ENCODE measurements around the gene TMEM255B.

DNA sequence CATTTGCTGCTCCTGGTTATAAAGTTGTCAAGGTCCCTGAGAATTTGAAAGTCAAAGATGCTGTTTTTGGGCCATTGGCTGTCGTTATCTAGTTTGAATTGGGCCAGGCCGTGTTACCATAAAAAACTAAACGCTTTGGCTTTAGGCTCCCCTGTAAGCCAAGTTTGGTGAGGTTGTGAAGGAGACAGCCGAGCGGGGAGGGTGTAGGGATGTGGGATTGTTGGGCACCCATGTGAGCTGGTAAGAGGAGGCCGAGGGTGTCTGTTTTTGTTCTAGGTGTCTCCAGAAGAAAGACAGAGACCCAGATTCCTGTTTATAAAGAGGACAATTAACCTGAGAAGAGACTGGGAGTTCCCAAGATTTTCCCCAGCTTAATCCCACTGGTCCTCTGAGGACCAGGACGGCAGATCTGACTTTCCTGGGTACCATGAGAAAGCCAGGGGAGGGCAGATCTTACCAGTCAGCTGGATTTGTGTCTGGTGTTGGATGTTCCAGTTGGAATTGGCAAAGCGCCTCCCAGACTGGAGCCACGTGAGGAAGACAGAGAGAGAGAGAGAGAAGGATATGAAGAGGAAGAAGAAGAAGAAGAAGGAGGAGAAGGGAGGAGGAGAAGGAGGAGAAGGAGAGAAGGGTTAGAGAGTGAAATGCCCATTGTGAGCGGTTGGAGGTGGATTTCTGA lies 25.1 kb downstream of the TMEM255B start:
- no peak for TF ChIP-seq EZH2 (IDR thresholded peaks at IDR 0.05)
- TF ChIP-seq, protein P1, sequence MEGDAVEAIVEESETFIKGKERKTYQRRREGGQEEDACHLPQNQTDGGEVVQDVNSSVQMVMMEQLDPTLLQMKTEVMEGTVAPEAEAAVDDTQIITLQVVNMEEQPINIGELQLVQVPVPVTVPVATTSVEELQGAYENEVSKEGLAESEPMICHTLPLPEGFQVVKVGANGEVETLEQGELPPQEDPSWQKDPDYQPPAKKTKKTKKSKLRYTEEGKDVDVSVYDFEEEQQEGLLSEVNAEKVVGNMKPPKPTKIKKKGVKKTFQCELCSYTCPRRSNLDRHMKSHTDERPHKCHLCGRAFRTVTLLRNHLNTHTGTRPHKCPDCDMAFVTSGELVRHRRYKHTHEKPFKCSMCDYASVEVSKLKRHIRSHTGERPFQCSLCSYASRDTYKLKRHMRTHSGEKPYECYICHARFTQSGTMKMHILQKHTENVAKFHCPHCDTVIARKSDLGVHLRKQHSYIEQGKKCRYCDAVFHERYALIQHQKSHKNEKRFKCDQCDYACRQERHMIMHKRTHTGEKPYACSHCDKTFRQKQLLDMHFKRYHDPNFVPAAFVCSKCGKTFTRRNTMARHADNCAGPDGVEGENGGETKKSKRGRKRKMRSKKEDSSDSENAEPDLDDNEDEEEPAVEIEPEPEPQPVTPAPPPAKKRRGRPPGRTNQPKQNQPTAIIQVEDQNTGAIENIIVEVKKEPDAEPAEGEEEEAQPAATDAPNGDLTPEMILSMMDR (IDR thresholded peaks at IDR 0.05), result no peak

All from neural progenitor cell (in vitro differentiated cells).